Activated T-helper 1 cell treated with anti-CD3 and anti-CD28 coated beads, Interleukin-12 subunit alpha, Interleukin-12 subunit beta, Interleukin-2, Interleukin-4 antibody, amounts not matched to agents 30 ng/mL and 10 ng/mL and 1 ng/mL, durations not matched to agents 14 hours and 24 hours and 36 hours (primary cell): ENCODE results near the gene POLR1H. TPM values are rescaled to one million over a fixed set of nuclear protein-coding genes. Genes with fewer than 3 reads are reported as not detected.

ENCODE experiments used
- DNase-seq: peaks from one replicate; pipeline ENCODE4 v3.0.0; 2021; ENCODE audit warnings: low spot score
- H3K27ac Mint-ChIP-seq: one replicate; pipeline ENCODE4 v1.8.0; 2021; ENCODE audit warnings: mild to moderate bottlenecking, mixed read lengths
- H3K27me3 Mint-ChIP-seq: one replicate; pipeline ENCODE4 v1.8.0; 2022; ENCODE audit warnings: mild to moderate bottlenecking, moderate library complexity, mixed read lengths; ENCODE audit not compliant: insufficient read depth
- H3K36me3 Mint-ChIP-seq: one replicate; pipeline ENCODE4 v1.8.0; 2021; ENCODE audit warnings: low read depth, mixed read lengths
- H3K4me1 Mint-ChIP-seq: one replicate; pipeline ENCODE4 v1.8.0; 2021; ENCODE audit warnings: low read depth, mixed read lengths
- H3K4me3 Mint-ChIP-seq: one replicate; pipeline ENCODE4 v1.8.0; 2021; ENCODE audit warnings: mild to moderate bottlenecking, moderate library complexity, mixed read lengths
- H3K9me3 Mint-ChIP-seq: one replicate; pipeline ENCODE4 v1.8.0; 2021; ENCODE audit warnings: mixed read lengths
- intact Hi-C: fragments of 100-400 bp; cut with micrococcal nuclease; formaldehyde crosslinking; loops from one replicate; pipeline ENCODE4 v1.15.1; 2024
- total RNA-seq: library from RNA; stranded (reverse); gene quantifications from 2 replicates; pipeline ENCODE4 v1.2.3, GENCODE V29; 2022

POLR1H gene
- total RNA-seq, 1 donor from 2014 or later: 82.7 TPM

- H3K27me3 Mint-ChIP-seq: peaks cover 55% of the 10 kb centered on the region
- H3K27ac Mint-ChIP-seq: peak overlapping the region; percentile 51
- no peaks in the 10 kb centered on the region for H3K9me3 Mint-ChIP-seq
- peak; percentile 79 for DNase-seq
- H3K36me3 Mint-ChIP-seq: peaks cover 3% of the 10 kb centered on the region
- H3K4me1 Mint-ChIP-seq: peaks cover 43% of the 10 kb centered on the region
- intact Hi-C loops: loop anchor here (1.0 to 5.0 kb wide), 9 partner anchors 28 to 349 kb away; partner anchors contain the start of genes POLR1H, PPP1R11, RPP21 and TRIM26
- H3K4me3 Mint-ChIP-seq: peak overlapping the region; percentile 82
These were observed 42.2 kb downstream of the POLR1H start for GRCh38 chr6:30102970-30103871.

GRCh38 chr6:30103872-30104179, 42.8 kb downstream of the POLR1H start:
- Mint-ChIP-seq H3K36me3 (peaks cover 3% of the 10 kb centered on the region), H3K4me1 (peaks cover 38% of the 10 kb centered on the region), H3K4me3 (peak overlapping the region; percentile 82), H3K9me3 (no peaks in the 10 kb centered on the region), H3K27me3 (peaks cover 52% of the 10 kb centered on the region), H3K27ac (no peak overlapping the region)
- intact Hi-C loops: loop anchor here (1.0 to 5.0 kb wide), 8 partner anchors 27 to 348 kb away; partner anchors contain the start of genes PPP1R11, RPP21 and TRIM26
- DNase-seq: no peak

GRCh38 chr6:30104661-30105060, 43.6 kb downstream of the POLR1H start:
- peaks cover 44% of the 10 kb centered on the region for H3K27me3 Mint-ChIP-seq
- H3K27ac Mint-ChIP-seq: no peak overlapping the region

GRCh38 chr6:30111266-30111856, 50.3 kb downstream of the POLR1H start:
- no peak for DNase-seq
- Mint-ChIP-seq H3K27ac (no peak overlapping the region), H3K27me3 (peaks cover 56% of the 10 kb centered on the region), H3K36me3 (no peaks in the 10 kb centered on the region), H3K9me3 (no peaks in the 10 kb centered on the region), H3K4me1 (peaks cover 15% of the 10 kb centered on the region), H3K4me3 (no peak overlapping the region)
- intact Hi-C loops: no loop called here

More at GRCh38 chr6:30104661-30105060, 43.6 kb downstream of the POLR1H start:
- DNase-seq: no peak
- H3K9me3 Mint-ChIP-seq: no peaks in the 10 kb centered on the region
- intact Hi-C loops: loop anchor here (5.0 kb wide), 3 partner anchors 243 to 348 kb away; partner anchors contain the start of gene RPP21
- no peak overlapping the region for H3K4me3 Mint-ChIP-seq
- peaks cover 33% of the 10 kb centered on the region for H3K4me1 Mint-ChIP-seq
- H3K36me3 Mint-ChIP-seq: peaks cover 2% of the 10 kb centered on the region

GRCh38 chr6:30112402-30112994, 51.4 kb downstream of the POLR1H start:
- Mint-ChIP-seq H3K4me3 (no peak overlapping the region), H3K4me1 (peaks cover 15% of the 10 kb centered on the region), H3K36me3 (no peaks in the 10 kb centered on the region), H3K27ac (no peak overlapping the region), H3K27me3 (peaks cover 55% of the 10 kb centered on the region), H3K9me3 (no peaks in the 10 kb centered on the region)
- intact Hi-C loops: no loop called here
- DNase-seq: no peak

GRCh38 chr6:30113003-30113759, 52.1 kb downstream of the POLR1H start, which contains the start of gene TRIM31:
TRIM31 (minus strand) TSS chr6:30113090; CDS start chr6:30112805, 285 bp downstream.
- H3K36me3 Mint-ChIP-seq: no peaks in the 10 kb centered on the region
- intact Hi-C loops: no loop called here
- H3K27ac Mint-ChIP-seq: no peak within 1 kb of the TSS
- H3K27me3 Mint-ChIP-seq: peaks cover 51% of the 10 kb centered on the region
- peaks cover 15% of the 10 kb centered on the region for H3K4me1 Mint-ChIP-seq
- no peak for DNase-seq
- no peaks in the 10 kb centered on the region for H3K9me3 Mint-ChIP-seq
- no peak within 1 kb of the TSS for H3K4me3 Mint-ChIP-seq

- intact Hi-C loops: no loop called here
- Mint-ChIP-seq H3K4me3 (no peak overlapping the region), H3K9me3 (no peaks in the 10 kb centered on the region), H3K27ac (no peak overlapping the region), H3K36me3 (no peaks in the 10 kb centered on the region), H3K4me1 (peaks cover 15% of the 10 kb centered on the region), H3K27me3 (peaks cover 51% of the 10 kb centered on the region)
- no peak for DNase-seq
These were observed 52.8 kb downstream of the POLR1H start for GRCh38 chr6:30113841-30114240.

Other genes with a start within 250 kb of the POLR1H start
- 0.91 and 1.6 TPM in 2 replicates for gene HLA-G, start 233.4 kb upstream of the POLR1H start, total RNA-seq
- 1,482 and 1,503 TPM in 2 replicates for gene HLA-A, start 118.7 kb upstream of the POLR1H start, total RNA-seq
- gene PPP1R11, start 5.9 kb downstream of the POLR1H start, total RNA-seq: 69.8 and 71.0 TPM in 2 replicates
- gene RNF39, start 14.5 kb downstream of the POLR1H start, total RNA-seq: not detected in 2 replicates
- not detected in 2 replicates for gene TRIM31, start 51.8 kb downstream of the POLR1H start, total RNA-seq
- not detected in 2 replicates for gene TRIM40, start 74.9 kb downstream of the POLR1H start, total RNA-seq
- gene TRIM10, start 99.9 kb downstream of the POLR1H start, total RNA-seq: 0.05 and 0.08 TPM in 2 replicates
- gene TRIM15, start 102.3 kb downstream of the POLR1H start, total RNA-seq: 0.39 and 0.59 TPM in 2 replicates
- gene TRIM26, start 152.1 kb downstream of the POLR1H start, total RNA-seq: 61.6 and 64.7 TPM in 2 replicates